Common myeloid progenitor, CD34-positive (primary cell): Measurements from ENCODE around the gene ELAC2.

Source experiments
- CTCF ChIA-PET: fragments of 350-600 bp; sonication (Branson Sonifier 250); formaldehyde crosslinking; loops from one replicate; lab custom pipeline; 2021; ENCODE audit warnings: antibody characterized with exemption; lab: Charles Lee
- POLR2A ChIA-PET: fragments of 350-600 bp; sonication (Branson Sonifier 250); formaldehyde crosslinking; loops from one replicate; lab custom pipeline; 2021; ENCODE audit warnings: antibody characterized with exemption; lab: Charles Lee
- DNase-seq, 3 donors: peaks; one replicate each; pipeline versions ENCODE4 v3.0.0 to v3.0.0-alpha.2; 2013
- H3K27ac ChIP-seq, 2 experiments: 1 replicate in 1 of 2; 2 replicates in 1 of 2; pipeline ENCODE4 v1.7.0; 2013; ENCODE audit warnings: inconsistent platforms in 2 of 2, low read length in 2 of 2, mild to moderate bottlenecking in 2 of 2, low read depth in 1 of 2, moderate library complexity in 1 of 2; ENCODE audit not compliant: severe bottlenecking in 2 of 2, insufficient read depth in 1 of 2, poor library complexity in 1 of 2
- H3K27me3 ChIP-seq, 5 experiments: replicated peaks in 2 of 5; 1 replicate in 3 of 5; 2 replicates in 2 of 5; pipeline versions ENCODE4 v1.6.1 to v1.7.0; 2013; ENCODE audit warnings: low read length in 4 of 5, mild to moderate bottlenecking in 2 of 5, moderate library complexity in 2 of 5, inconsistent platforms in 1 of 5; ENCODE audit not compliant: insufficient read depth in 5 of 5, control insufficient read depth in 4 of 5
- H3K36me3 ChIP-seq, 4 experiments: 1 replicate in 2 of 4; 2 replicates in 2 of 4; pipeline versions ENCODE4 v1.6.1 to v1.7.0; 2013; ENCODE audit warnings: low read length in 3 of 4, control low read depth in 1 of 4, mild to moderate bottlenecking in 1 of 4; ENCODE audit not compliant: control insufficient read depth in 4 of 4, insufficient read depth in 4 of 4
- H3K4me1 ChIP-seq, 4 experiments: 1 replicate in 3 of 4; 2 replicates in 1 of 4; pipeline versions ENCODE4 v1.6.1 to v1.7.1; 2013; ENCODE audit warnings: low read length in 3 of 4, mild to moderate bottlenecking in 3 of 4, control low read depth in 1 of 4, inconsistent platforms in 1 of 4, moderate library complexity in 1 of 4; ENCODE audit not compliant: control insufficient read depth in 4 of 4, insufficient read depth in 4 of 4; ENCODE audit errors: control extremely low read depth in 1 of 4
- H3K4me3 ChIP-seq, 7 experiments: 1 replicate in 4 of 7; 2 replicates in 3 of 7; pipeline versions ENCODE4 v1.5.1 to v1.7.0; 2013; ENCODE audit warnings: mild to moderate bottlenecking in 7 of 7, low read length in 6 of 7, moderate library complexity in 6 of 7, inconsistent platforms in 2 of 7, low read depth in 2 of 7, control low read depth in 1 of 7; ENCODE audit not compliant: insufficient read depth in 4 of 7, control insufficient read depth in 1 of 7; ENCODE audit errors: extremely low read depth in 1 of 7
- H3K9me3 ChIP-seq, 5 experiments: 1 replicate in 4 of 5; 2 replicates in 1 of 5; pipeline versions ENCODE4 v1.6.1 to v1.7.1; 2013; ENCODE audit warnings: low read length in 4 of 5, mild to moderate bottlenecking in 2 of 5, inconsistent platforms in 1 of 5, low read depth in 1 of 5, moderate library complexity in 1 of 5; ENCODE audit not compliant: control insufficient read depth in 4 of 5, insufficient read depth in 2 of 5; ENCODE audit errors: control extremely low read depth in 1 of 5
- WGBS: methylation state at CpG from one replicate; pipeline ENCODE4 v1.1.5; 2013; ENCODE audit not compliant: insufficient coverage; 5-methylcytosine and 5-hydroxymethylcytosine counted together

The ELAC2 gene

DNA sequence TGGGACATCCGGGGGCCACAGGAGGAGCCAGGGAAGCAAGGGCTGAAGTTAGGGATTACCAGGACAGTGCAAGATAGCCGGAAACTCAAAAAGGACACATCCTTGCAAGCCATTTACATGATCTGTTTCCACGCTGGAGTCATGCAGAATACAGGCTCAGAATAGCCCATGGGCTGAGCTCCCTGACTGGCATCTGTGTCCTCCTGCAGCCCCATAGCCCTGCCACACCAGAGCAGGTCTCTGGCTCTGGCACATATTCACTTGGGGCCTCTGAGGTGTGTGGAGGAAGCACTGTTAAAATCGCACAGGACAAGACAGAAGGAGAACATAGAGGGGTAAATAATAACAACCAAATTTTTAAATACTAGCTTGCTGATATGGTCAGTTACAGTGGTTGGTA, 65.8 kb downstream of the ELAC2 start:
- no peaks in the 10 kb centered on the region for H3K4me1 ChIP-seq
- CTCF ChIA-PET, result no interaction called here

DNA sequence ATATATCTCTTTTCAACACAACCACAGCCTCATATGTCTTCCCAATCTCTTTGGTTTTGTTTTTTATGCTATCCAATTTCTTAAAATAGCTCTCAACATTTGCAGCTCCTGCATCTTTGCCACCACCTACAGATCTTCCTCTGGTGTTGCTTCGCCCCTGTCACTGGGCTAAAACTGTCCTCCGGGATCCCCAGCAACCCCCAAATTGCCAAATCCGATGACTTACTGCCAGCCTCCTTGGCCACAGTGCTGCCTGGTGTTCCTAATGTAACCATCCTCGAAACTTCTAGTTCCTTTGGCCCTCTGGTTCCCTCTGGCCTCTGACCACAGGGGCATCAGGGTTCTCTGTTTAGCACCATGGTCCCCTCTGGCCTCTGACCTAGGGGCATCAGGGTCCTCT, 70.8 kb downstream of the ELAC2 start:
- DNase-seq, result no peak
- POLR2A ChIA-PET, result no interaction called here
- no peaks in the 10 kb centered on the region for H3K36me3 ChIP-seq
- H3K4me1 ChIP-seq, result no peaks in the 10 kb centered on the region
- CTCF ChIA-PET, result no interaction called here
- H3K27ac ChIP-seq, result no peak overlapping the region
- H3K9me3 ChIP-seq, result no peaks in the 10 kb centered on the region
- H3K27me3 ChIP-seq, result no peaks in the 10 kb centered on the region
- H3K4me3 ChIP-seq, result no peak overlapping the region
- WGBS, result 95% methylated on average over 4 of the region's 4 CpGs

More for the DNA sequence above, 65.8 kb downstream of the ELAC2 start:
- no peak overlapping the region for H3K4me3 ChIP-seq
- peaks cover 1 to 15% (median 3%) of the 10 kb centered on the region in 5 experiments for H3K9me3 ChIP-seq
- POLR2A ChIA-PET, result no interaction called here
- no peaks in the 10 kb centered on the region for H3K36me3 ChIP-seq
- no peak for DNase-seq
- 95% methylated on average over 2 of the region's 4 CpGs for WGBS
- no peaks in the 10 kb centered on the region for H3K27me3 ChIP-seq
- no peak overlapping the region for H3K27ac ChIP-seq
